ENCODE data around the gene P2RY8.

- TF ChIP-seq CTCF (IDR thresholded peaks at IDR 0.05) (no peak), EP300 (IDR thresholded peaks at IDR 0.05; ENCODE audit: low read depth) (no peak), POLR2A (IDR thresholded peaks at IDR 0.05) (no peak)
Measured at GRCh38 chrX:1502853-1503252, 34.1 kb downstream of the P2RY8 start.
